GM10248 (cell line): ENCODE measurements around the gene FTO.

Experiments
- CTCF ChIA-PET: fragments of 300-600 bp; sonication (Branson Sonifier 250); formaldehyde crosslinking; extraction: SDS; loops from one replicate; lab custom pipeline; 2021; ENCODE audit warnings: antibody characterized with exemption; lab: Yijun Ruan, JAX
- POLR2A ChIA-PET: fragments of 350-650 bp; sonication (Branson Sonifier 250); formaldehyde crosslinking; extraction: SDS; loops from one replicate; lab custom pipeline; 2020; ENCODE audit warnings: antibody characterized with exemption; lab: Yijun Ruan, JAX
- DNase-seq: peaks from one replicate; pipeline ENCODE4 v3.0.0; 2012; ENCODE audit errors: extremely low spot score
- CTCF ChIP-seq: IDR thresholded peaks from 2 replicates; pipeline ENCODE4 v1.5.1; 2012; ENCODE audit warnings: mild to moderate bottlenecking, low read depth; ENCODE audit errors: extremely low read depth, missing control alignments, control extremely low read depth

The FTO gene

GRCh38 chr16:53787423-53787822 is 83.5 kb downstream of the FTO start:
- ChIA-PET POLR2A (no interaction called here), CTCF (interaction anchor here (6.0 kb wide), 1 partner anchor 13 kb away, joined by 36 read pairs; no protein-coding TSS in a partner anchor)
- DNase-seq: no peak
- no peak for TF ChIP-seq CTCF

GRCh38 chr16:53789137-53789536 is 85.2 kb downstream of the FTO start:
- CTCF ChIA-PET: interaction anchor here (0.7 kb wide), 1 partner anchor 18 kb away, joined by 3 read pairs; no protein-coding TSS in a partner anchor
- POLR2A ChIA-PET: no interaction called here
- TF ChIP-seq CTCF: no peak
- no peak for DNase-seq

GRCh38 chr16:53792161-53792951 is 88.4 kb downstream of the FTO start:
- DNase-seq: no peak
- TF ChIP-seq CTCF: no peak
- ChIA-PET POLR2A (no interaction called here), CTCF (interaction anchor here (0.7 to 2.7 kb wide), 5 partner anchors 9 to 19 kb away, joined by 3 to 7 read pairs (median 5); no protein-coding TSS in a partner anchor)

GRCh38 chr16:53803451-53803850 is 99.5 kb downstream of the FTO start:
- TF ChIP-seq CTCF: no peak
- ChIA-PET POLR2A (no interaction called here), CTCF (interaction anchor here (1.0 to 1.8 kb wide), 2 partner anchors 9 to 12 kb away, joined by 3 to 5 read pairs; no protein-coding TSS in a partner anchor)
- DNase-seq: no peak

GRCh38 chr16:53803998-53804397 is 100.0 kb downstream of the FTO start:
- no peak for DNase-seq
- CTCF ChIA-PET: interaction anchor here (1.8 kb wide), 1 partner anchor 13 kb away, joined by 5 read pairs; no protein-coding TSS in a partner anchor
- POLR2A ChIA-PET: no interaction called here
- no peak for TF ChIP-seq CTCF

- POLR2A ChIA-PET: no interaction called here
- no peak for TF ChIP-seq CTCF
- CTCF ChIA-PET: no interaction called here
These were observed 100.5 kb downstream of the FTO start for GRCh38 chr16:53804467-53804866.

More at GRCh38 chr16:53804467-53804866, 100.5 kb downstream of the FTO start:
- DNase-seq: no peak
